Measurements from ENCODE around the gene PDE7B. TPM values are rescaled to one million over a fixed set of nuclear protein-coding genes. Genes with fewer than 3 reads are reported as not detected.
"Not testable (repeated sequence)": the region's sequence is repeated elsewhere in the genome, so short reads cannot be mapped to it uniquely, and the experiment has no call there.

The PDE7B gene
- total RNA-seq, 1 experiment from 2014 or later = 0.17 TPM

GRCh38 chr6:135842618-135843392 is 8.7 kb upstream of the PDE7B start:
- DNase-seq (ENCODE audit: low read depth) = no peak

- DNase-seq (ENCODE audit: low read depth) = no peak
Measured at GRCh38 chr6:135850882-135851281, 619 bp upstream of the PDE7B start.

- DNase-seq (ENCODE audit: low read depth) = no peak
Measured at GRCh38 chr6:135852746-135853145, 1.2 kb downstream of the PDE7B start.

- no peak for DNase-seq (ENCODE audit: low read depth)
Measured at GRCh38 chr6:135853227-135853626, 1.7 kb downstream of the PDE7B start.

GRCh38 chr6:135853986-135854385 is 2.5 kb downstream of the PDE7B start:
- no peak for DNase-seq (ENCODE audit: low read depth)

DNA sequence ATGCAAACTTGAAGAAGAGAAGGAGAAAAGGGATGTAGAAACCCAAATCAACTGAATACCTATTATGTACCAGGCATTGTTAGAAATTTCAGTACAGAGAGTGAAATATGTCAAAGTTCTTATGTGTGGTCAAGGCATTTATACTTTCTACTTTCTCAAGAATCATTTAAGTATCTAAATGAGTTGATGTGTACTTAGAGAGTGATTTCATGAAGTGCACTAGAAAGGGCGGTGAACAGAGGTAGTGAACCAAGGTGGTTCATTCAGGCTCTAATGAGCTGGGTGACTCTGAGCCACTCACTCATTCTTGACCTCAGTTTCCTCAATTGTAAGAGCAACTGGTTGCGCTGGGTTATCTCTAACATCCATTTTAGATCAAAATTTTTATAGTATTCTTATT is 3.3 kb downstream of the PDE7B start:
- no peak for DNase-seq (ENCODE audit: low read depth)

DNA sequence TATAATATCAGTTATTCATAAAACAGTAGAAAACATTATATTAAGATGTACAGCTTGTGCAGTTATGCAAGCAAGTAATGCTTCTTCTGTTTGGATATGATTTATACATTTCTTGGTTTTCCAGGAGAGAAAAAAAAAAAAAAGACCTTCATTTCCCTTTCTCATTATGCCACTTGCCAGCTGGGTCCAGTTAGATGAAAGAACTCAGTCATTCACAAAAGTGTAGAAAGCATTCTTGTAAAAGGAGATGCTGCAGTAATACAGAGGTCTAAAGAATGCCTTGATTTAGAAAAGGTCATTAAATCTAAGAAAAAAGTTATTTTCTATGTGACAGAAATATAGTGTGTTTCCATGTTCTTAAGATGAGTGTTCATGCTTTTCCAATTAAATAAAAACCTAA is 7.4 kb downstream of the PDE7B start:
- no peak for DNase-seq (ENCODE audit: low read depth)

DNA sequence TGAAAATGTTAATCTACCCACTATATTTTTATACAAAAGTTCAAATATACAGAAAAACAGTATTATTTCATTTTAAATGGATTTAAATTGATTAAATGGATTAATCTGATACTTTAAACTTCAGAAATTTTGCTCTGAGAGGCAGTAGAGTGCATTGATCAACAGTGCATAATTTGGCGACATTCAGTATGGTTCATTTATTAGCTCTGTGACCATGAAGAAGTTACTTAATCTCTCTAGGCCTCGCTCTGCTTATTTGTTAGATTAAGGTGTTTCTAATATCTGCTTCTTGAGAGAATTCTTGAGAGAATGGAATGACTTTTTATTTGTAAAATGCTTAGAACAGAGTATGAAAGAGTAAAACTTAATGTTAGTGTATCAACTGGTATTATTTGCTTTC is 8.9 kb downstream of the PDE7B start:
- DNase-seq (ENCODE audit: low read depth) = no peak

GRCh38 chr6:135861189-135861588 is 9.7 kb downstream of the PDE7B start:
- DNase-seq (ENCODE audit: low read depth) = no peak

DNA sequence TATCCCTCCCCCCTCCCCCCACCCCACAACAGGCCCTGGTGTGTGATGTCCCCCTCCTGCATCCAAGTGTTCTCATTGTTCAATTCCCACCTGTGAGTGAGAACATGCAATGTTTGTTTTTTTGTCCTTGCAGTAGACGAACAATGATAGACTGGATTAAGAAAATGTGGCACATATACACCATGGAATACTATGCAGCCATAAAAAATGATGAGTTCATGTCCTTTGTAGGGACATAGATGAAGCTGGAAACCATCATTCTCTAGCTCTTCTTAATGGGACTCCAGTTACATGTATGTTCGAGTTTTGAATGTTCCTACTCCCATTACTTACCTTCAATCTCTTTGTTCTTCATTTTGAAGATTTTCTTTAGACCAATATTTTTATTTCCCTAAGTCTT is 13.4 kb downstream of the PDE7B start:
- DNase-seq (ENCODE audit: low read depth) = not testable (repeated sequence)

GRCh38 chr6:135866445-135867123 is 15.1 kb downstream of the PDE7B start:
- DNase-seq (ENCODE audit: low read depth) = no peak

- no peak for DNase-seq (ENCODE audit: low read depth)
Measured at GRCh38 chr6:135867332-135867731, 15.8 kb downstream of the PDE7B start.

GRCh38 chr6:135869857-135870256 is 18.4 kb downstream of the PDE7B start:
- no peak for DNase-seq (ENCODE audit: low read depth)

GRCh38 chr6:135870722-135871121 is 19.2 kb downstream of the PDE7B start:
- peak; percentile 68 for DNase-seq (ENCODE audit: low read depth)

GRCh38 chr6:135871296-135871695 is 19.8 kb downstream of the PDE7B start:
- DNase-seq (ENCODE audit: low read depth) = peak; percentile 18

DNA sequence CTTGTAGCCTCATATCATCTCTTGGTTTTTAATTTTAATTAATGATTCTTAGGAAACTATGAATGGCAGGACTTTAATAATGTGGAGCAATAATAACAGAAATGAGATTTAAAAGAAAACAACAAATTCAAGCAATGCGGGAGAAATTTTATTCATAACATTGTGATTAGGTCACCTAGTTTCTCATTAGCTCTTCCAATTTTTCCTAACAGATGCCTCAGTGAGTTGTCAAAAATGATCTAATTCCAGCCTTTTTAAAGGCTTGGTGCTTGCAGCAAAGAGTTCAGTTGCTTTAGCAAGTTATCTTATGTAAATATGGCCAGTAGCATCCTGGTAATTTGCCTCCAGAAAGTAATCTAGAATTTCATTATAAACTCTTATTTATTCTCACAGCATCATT is 20.4 kb downstream of the PDE7B start:
- no peak for DNase-seq (ENCODE audit: low read depth)

DNA sequence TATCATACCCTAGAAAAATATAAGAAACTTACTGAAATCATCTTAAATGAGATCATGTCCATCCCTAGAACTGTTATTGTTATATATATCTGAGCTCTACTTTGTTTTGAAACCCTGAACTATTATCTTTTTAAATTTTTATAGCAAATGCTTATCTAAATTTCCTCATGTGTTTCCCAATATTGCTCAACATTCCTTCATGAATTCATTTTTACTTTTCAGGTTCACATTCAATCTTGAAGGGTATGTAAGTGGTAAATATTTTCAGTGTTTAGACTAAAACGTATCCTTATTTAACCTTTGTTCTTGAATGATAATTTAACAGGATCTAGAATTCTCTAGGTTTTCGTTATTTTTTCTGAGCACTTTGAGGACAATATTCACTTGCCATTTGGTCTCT is 23.9 kb downstream of the PDE7B start:
- DNase-seq (ENCODE audit: low read depth) = no peak

DNA sequence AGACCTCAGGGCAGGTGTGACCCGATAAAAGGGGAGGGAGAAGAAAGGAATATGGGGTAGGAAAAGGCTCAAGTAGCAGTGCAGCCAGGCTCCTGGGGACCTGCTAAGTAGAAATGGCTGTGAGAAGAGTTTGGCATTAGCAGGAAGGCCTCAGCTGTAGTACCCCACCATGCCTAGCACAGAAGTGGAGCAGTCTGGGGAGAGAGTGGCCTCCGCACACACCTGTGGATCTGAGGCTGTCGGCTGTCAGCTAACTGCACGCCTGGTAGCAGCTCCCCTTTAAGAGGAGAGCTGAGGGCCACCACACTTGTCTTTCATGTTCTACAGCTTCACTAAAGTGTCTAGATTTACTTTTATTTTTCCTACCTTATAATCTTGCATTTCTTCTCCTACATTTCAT is 24.6 kb downstream of the PDE7B start:
- no peak for DNase-seq (ENCODE audit: low read depth)

DNA sequence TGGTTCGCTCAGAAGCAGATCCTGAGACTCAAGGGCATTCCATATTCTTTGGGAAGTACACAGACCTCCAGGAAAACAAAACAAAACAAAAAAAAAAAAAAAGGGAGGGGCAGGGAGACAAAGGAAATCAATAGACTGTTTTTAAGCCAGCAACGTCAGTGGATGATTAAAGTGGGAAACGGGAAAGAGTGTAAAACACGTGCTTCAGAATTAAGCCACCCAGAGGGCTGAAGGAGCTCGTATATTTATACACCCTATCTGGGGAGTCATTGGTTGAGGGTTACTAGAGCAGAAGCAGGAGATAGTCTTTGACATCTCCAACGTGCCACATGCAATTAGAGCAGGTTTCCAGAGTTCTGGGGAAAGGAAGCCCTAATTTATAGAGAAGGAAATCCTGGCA is 26.2 kb downstream of the PDE7B start:
- no peak for DNase-seq (ENCODE audit: low read depth)

DNA sequence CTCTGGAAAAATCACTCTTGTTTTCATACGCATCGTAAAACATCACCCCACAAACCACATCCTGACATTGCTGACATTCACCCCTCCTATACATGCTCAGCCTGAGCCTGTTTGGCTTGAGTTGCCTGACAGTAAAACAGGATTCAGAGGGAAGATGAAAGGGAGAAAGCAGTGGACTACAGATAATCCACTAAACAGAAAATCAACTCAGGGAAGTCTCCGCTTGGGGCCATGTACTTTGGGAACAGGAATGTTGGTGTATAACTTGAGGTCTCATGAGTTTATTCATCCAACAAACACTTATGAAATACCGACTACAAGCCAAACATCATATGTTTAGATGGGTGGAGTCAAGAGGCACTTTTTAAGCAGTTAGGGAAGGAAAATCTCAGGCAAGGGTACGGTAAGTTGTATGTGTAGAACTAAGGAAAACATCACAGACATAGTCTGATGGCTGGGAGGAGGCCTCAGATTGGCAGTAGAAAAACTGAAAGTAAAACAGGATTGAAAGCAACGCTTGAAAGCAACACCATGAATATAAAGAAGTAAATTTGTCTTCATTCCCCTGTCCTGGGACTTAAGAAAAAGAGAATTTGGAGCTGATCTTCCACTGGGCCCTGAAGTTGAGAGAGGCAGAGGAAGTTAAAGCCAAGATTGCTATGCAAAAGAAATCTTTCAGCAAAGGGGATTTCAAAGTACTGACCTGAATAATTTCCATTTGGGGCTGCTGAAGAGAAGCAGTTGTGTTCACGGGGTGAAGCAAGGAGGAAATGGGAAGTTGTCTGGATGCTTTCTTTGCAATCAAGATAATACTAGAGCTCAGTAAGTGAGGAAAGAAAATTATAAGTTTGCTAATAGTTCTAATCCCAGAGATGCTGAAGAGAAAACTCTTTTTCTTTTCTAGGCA is 28.8 kb downstream of the PDE7B start:
- peak; percentile 80 for DNase-seq (ENCODE audit: low read depth)

DNA sequence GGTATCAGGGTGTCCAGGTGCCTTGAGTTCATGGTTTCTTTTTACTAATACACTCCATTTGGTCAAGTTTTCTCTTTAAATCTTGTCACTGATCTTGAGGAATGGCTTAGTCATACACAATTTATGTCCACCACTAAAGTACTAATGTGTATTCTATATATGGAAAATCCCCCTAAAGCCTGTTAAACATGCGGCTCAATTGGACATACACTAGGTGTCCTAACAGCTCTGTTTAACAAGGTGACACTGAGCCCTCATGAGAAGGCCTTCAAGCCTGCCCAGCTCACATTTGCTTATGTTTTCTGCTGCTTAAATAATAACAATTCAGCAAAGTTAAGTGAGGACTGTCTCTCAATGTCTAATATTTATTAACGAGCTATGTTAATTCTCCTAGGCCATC is 31.5 kb downstream of the PDE7B start:
- DNase-seq (ENCODE audit: low read depth) = no peak

DNA sequence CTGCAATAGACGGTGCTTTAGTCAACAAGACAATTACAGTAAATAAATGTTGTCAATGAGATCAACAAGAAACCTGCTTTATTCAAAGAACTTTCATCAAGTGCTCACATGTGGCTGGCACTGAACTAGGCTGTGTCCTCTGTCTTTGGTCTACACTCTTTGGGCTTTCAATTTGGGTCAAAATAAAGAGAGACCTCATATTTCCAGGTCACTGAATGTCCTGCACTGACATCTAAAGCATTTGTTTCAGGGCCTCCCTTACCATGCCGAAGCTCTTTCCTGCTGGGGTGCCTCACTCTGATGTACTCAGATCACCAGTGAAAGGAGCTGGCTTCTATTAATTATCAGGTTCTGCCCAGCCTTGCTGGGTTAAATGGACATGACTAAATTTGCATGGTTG is 32.0 kb downstream of the PDE7B start:
- no peak for DNase-seq (ENCODE audit: low read depth)
